Measurements from ENCODE around the gene MLXIP. TPM values are rescaled to one million over a fixed set of nuclear protein-coding genes. Genes with fewer than 3 reads are reported as not detected.

The MLXIP gene
- total RNA-seq, 1 experiment from 2014 or later = 46.3 TPM

DNA sequence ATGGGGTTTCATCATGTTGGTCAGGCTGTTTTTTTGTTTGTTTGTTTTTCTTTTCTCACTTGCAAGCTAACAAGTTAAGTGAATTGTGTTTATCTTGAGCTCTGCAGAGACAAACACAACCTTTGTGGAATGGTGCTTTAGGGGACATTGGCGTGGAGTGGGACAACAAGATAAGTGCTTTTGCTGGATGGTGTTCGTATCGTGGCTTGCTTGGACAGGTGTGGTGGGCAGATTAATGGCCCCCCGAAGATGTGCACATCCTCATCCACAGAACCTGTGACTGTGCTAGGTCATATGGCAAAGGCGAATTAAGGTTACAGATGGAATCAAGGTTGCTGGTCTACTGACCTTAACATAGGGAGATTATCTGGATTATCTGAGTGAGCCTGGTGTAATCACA, 7.0 kb downstream of the MLXIP start:
- DNase-seq (ENCODE audit: low read depth, low spot score) (no peak), ATAC-seq (no peak)
- H3K36me3 ChIP-seq (ENCODE audit: control insufficient read depth in 1 of 2, insufficient read depth in 2 of 2, low read length in 2 of 2) = peaks cover 14 to 22% of the 10 kb centered on the region in 2 experiments
- no peaks in the 10 kb centered on the region for H3K27me3 ChIP-seq (ENCODE audit: insufficient read depth, low read length)
- H3K4me3 ChIP-seq (replicated peaks in 1 of 2; ENCODE audit: low read depth in 1 of 2, low read length in 2 of 2) = no peak overlapping the region
- no peak overlapping the region for H3K9ac ChIP-seq (ENCODE audit: low read length)
- H3K27ac ChIP-seq (ENCODE audit: low read depth, low read length) = no peak overlapping the region
- peaks cover 5 to 9% of the 10 kb centered on the region in 2 experiments; a peak in 3 of 4 replicates for H3K4me1 ChIP-seq (ENCODE audit: control insufficient read depth in 1 of 2, insufficient read depth in 2 of 2, low read length in 2 of 2)
- H3K79me2 ChIP-seq (ENCODE audit: insufficient read depth, low read length) = peaks cover 99% of the 10 kb centered on the region
- intact Hi-C loops (cut with micrococcal nuclease) = no loop called here
- BruUV-seq (replicated peaks) = no TSS peak
- H3K4me2 ChIP-seq (ENCODE audit: low read length) = no peak overlapping the region
- no peaks in the 10 kb centered on the region for H3K9me3 ChIP-seq (ENCODE audit: control insufficient read depth in 1 of 2, insufficient read depth in 1 of 2, low read depth in 1 of 2, low read length in 2 of 2)
- no peaks in the 10 kb centered on the region for H3K9me2 ChIP-seq (ENCODE audit: insufficient read depth)
- peaks cover 8% of the 10 kb centered on the region; the same call in 1 of the 2 replicates for H4K20me1 ChIP-seq (ENCODE audit: insufficient read depth)
- ChIA-PET RAD21 (ENCODE audit: low non-redundant PET in 1 of 2, low total read pairs in 2 of 2, uncharacterized antibody in 2 of 2, unreplicated experiment in 2 of 2) (no interaction called here), POLR2A (no interaction called here), CTCF (no interaction called here)
- no peak overlapping the region for H2AFZ ChIP-seq (ENCODE audit: low read depth, low read length, poor library complexity, severe bottlenecking)
- TF ChIP-seq EGR1 (IDR thresholded peaks at IDR 0.05; ENCODE audit: low read depth) (no peak), RAD21 (IDR thresholded peaks at IDR 0.05; ENCODE audit: low read depth) (no peak), CBX3 (IDR thresholded peaks at IDR 0.05; ENCODE audit: low read depth) (no peak), SRF (IDR thresholded peaks at IDR 0.05; ENCODE audit: low read depth) (no peak), EZH2phosphoT487 (IDR thresholded peaks at IDR 0.05; ENCODE audit: borderline replicate concordance) (no peak), ZFX (IDR thresholded peaks at IDR 0.05) (no peak), POLR2AphosphoS5 (IDR thresholded peaks at IDR 0.05; ENCODE audit: low read depth, low read length) (no peak), POLR2A (IDR thresholded peaks at IDR 0.05; ENCODE audit: borderline replicate concordance, extremely low read depth, insufficient read depth, insufficient read length) (no peak), EZH2 (IDR thresholded peaks at IDR 0.05) (no peak), SP1 (IDR thresholded peaks at IDR 0.05; ENCODE audit: low read depth) (no peak), CEBPB (IDR thresholded peaks at IDR 0.05; ENCODE audit: low read depth) (no peak), SIN3A (IDR thresholded peaks at IDR 0.05; ENCODE audit: low read depth) (no peak), FOSL1 (IDR thresholded peaks at IDR 0.05; ENCODE audit: low read depth) (no peak)
- TF ChIP-seq, protein P1, sequence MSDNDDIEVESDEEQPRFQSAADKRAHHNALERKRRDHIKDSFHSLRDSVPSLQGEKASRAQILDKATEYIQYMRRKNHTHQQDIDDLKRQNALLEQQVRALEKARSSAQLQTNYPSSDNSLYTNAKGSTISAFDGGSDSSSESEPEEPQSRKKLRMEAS (IDR thresholded peaks at IDR 0.05) = no peak
- TF ChIP-seq, protein P2, sequence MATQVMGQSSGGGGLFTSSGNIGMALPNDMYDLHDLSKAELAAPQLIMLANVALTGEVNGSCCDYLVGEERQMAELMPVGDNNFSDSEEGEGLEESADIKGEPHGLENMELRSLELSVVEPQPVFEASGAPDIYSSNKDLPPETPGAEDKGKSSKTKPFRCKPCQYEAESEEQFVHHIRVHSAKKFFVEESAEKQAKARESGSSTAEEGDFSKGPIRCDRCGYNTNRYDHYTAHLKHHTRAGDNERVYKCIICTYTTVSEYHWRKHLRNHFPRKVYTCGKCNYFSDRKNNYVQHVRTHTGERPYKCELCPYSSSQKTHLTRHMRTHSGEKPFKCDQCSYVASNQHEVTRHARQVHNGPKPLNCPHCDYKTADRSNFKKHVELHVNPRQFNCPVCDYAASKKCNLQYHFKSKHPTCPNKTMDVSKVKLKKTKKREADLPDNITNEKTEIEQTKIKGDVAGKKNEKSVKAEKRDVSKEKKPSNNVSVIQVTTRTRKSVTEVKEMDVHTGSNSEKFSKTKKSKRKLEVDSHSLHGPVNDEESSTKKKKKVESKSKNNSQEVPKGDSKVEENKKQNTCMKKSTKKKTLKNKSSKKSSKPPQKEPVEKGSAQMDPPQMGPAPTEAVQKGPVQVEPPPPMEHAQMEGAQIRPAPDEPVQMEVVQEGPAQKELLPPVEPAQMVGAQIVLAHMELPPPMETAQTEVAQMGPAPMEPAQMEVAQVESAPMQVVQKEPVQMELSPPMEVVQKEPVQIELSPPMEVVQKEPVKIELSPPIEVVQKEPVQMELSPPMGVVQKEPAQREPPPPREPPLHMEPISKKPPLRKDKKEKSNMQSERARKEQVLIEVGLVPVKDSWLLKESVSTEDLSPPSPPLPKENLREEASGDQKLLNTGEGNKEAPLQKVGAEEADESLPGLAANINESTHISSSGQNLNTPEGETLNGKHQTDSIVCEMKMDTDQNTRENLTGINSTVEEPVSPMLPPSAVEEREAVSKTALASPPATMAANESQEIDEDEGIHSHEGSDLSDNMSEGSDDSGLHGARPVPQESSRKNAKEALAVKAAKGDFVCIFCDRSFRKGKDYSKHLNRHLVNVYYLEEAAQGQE (IDR thresholded peaks at IDR 0.05; ENCODE audit: low read depth) = no peak
- TF ChIP-seq, protein P3, sequence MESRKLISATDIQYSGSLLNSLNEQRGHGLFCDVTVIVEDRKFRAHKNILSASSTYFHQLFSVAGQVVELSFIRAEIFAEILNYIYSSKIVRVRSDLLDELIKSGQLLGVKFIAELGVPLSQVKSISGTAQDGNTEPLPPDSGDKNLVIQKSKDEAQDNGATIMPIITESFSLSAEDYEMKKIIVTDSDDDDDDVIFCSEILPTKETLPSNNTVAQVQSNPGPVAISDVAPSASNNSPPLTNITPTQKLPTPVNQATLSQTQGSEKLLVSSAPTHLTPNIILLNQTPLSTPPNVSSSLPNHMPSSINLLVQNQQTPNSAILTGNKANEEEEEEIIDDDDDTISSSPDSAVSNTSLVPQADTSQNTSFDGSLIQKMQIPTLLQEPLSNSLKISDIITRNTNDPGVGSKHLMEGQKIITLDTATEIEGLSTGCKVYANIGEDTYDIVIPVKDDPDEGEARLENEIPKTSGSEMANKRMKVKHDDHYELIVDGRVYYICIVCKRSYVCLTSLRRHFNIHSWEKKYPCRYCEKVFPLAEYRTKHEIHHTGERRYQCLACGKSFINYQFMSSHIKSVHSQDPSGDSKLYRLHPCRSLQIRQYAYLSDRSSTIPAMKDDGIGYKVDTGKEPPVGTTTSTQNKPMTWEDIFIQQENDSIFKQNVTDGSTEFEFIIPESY (IDR thresholded peaks at IDR 0.05; ENCODE audit: extremely low read depth, insufficient replicate concordance, low read length) = no peak
- TF ChIP-seq, protein P4, sequence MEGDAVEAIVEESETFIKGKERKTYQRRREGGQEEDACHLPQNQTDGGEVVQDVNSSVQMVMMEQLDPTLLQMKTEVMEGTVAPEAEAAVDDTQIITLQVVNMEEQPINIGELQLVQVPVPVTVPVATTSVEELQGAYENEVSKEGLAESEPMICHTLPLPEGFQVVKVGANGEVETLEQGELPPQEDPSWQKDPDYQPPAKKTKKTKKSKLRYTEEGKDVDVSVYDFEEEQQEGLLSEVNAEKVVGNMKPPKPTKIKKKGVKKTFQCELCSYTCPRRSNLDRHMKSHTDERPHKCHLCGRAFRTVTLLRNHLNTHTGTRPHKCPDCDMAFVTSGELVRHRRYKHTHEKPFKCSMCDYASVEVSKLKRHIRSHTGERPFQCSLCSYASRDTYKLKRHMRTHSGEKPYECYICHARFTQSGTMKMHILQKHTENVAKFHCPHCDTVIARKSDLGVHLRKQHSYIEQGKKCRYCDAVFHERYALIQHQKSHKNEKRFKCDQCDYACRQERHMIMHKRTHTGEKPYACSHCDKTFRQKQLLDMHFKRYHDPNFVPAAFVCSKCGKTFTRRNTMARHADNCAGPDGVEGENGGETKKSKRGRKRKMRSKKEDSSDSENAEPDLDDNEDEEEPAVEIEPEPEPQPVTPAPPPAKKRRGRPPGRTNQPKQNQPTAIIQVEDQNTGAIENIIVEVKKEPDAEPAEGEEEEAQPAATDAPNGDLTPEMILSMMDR (IDR thresholded peaks at IDR 0.05 in 2 of 3, conservative IDR thresholded peaks at IDR 0.05 in 1 of 3; ENCODE audit: borderline replicate concordance in 1 of 3, insufficient read depth in 1 of 3, low read depth in 2 of 3, low read length in 2 of 3) = no peak

Data from HCT116 (cell line).